Muscle of leg (tissue), 9 donors: ENCODE data around the gene TDRKH. TPM values are rescaled to one million over a fixed set of nuclear protein-coding genes. Genes with fewer than 3 reads are reported as not detected.

ENCODE experiments used
- polyA plus RNA-seq, 8 donors: library from polyadenylated mRNA; unstranded; fragments of 120-200 nt; gene quantifications; one replicate each; pipeline versions ENCODE4 v1.2.1 to v1.2.3, GENCODE V29; 2013; ENCODE audit warnings: inconsistent platforms in 1 of 8, low replicate concordance in 1 of 8; ENCODE audit not compliant: insufficient read length in 8 of 8, insufficient read depth in 1 of 8
- total RNA-seq: library from RNA; stranded (reverse); fragments of 120-200 nt; gene quantifications from one replicate; pipeline ENCODE4 v1.2.4, GENCODE V29; 2013

Gene TDRKH
- total and polyA plus RNA-seq, 9 donors = 3.1 to 3.9 (median 3.5) TPM

Other genes with a start within 250 kb of the TDRKH start
- 22.3 TPM for gene SNX27, start 178.4 kb downstream of the TDRKH start, total RNA-seq
- gene SNX27, start 178.4 kb downstream of the TDRKH start, polyA plus RNA-seq = 10 to 100 TPM; 15.7 to 21.4 (median 18.6) TPM
- gene CELF3, start 73.7 kb downstream of the TDRKH start, total RNA-seq = 0.04 TPM
- gene CELF3, start 73.7 kb downstream of the TDRKH start, polyA plus RNA-seq = 1 to 10 TPM in 2 of 8 donors, under 1 TPM in 6; 0.43 to 2.0 (median 0.74) TPM
- 2.7 TPM for gene RIIAD1, start 69.0 kb downstream of the TDRKH start, total RNA-seq
- 1 to 10 TPM in 5 of 8 donors, under 1 TPM in 2, not detected in 1; 0.59 to 3.4 (median 1.4) TPM for gene RIIAD1, start 69.0 kb downstream of the TDRKH start, polyA plus RNA-seq
- gene MRPL9, start 27.0 kb downstream of the TDRKH start, total RNA-seq = 67.7 TPM
- gene MRPL9, start 27.0 kb downstream of the TDRKH start, polyA plus RNA-seq = 10 to 100 TPM; 66.3 to 87.9 (median 77.7) TPM
- 0.22 TPM for gene LINGO4, start 14.9 kb upstream of the TDRKH start, total RNA-seq
- under 1 TPM; 0.09 to 0.42 (median 0.25) TPM for gene LINGO4, start 14.9 kb upstream of the TDRKH start, polyA plus RNA-seq
- 8.6 TPM for gene RORC, start 41.3 kb upstream of the TDRKH start, total RNA-seq
- 1 to 10 TPM; 2.5 to 8.8 (median 6.6) TPM for gene RORC, start 41.3 kb upstream of the TDRKH start, polyA plus RNA-seq
- gene C2CD4D, start 49.3 kb upstream of the TDRKH start, total RNA-seq = not detected
- under 1 TPM in 7 of 8 donors, not detected in 1; 0.07 to 0.27 (median 0.18) TPM for gene C2CD4D, start 49.3 kb upstream of the TDRKH start, polyA plus RNA-seq
- gene THEM5, start 63.2 kb upstream of the TDRKH start, total RNA-seq = not detected
- 1 to 10 TPM in 1 of 8 donors, under 1 TPM in 7; 0.14 to 1.7 (median 0.42) TPM for gene THEM5, start 63.2 kb upstream of the TDRKH start, polyA plus RNA-seq
- 10.8 TPM for gene THEM4, start 119.0 kb upstream of the TDRKH start, total RNA-seq
- gene THEM4, start 119.0 kb upstream of the TDRKH start, polyA plus RNA-seq = 10 to 100 TPM in 7 of 8 donors, 1 to 10 TPM in 1; 9.5 to 19.0 (median 11.4) TPM
- 98.6 TPM for gene S100A10, start 203.4 kb upstream of the TDRKH start, total RNA-seq
- gene S100A10, start 203.4 kb upstream of the TDRKH start, polyA plus RNA-seq = 100 to 1,000 TPM; 178 to 407 (median 227) TPM
- gene S100A11, start 246.5 kb upstream of the TDRKH start, total RNA-seq = 97.6 TPM
- 100 to 1,000 TPM; 159 to 303 (median 191) TPM for gene S100A11, start 246.5 kb upstream of the TDRKH start, polyA plus RNA-seq